Activated CD4-positive, CD25-positive, alpha-beta regulatory T cell (primary cell): ENCODE results near the gene TVP23C.

Experiments
- DNase-seq, 4 experiments: peaks; one replicate each; lab custom pipeline; 2025; lab: John Stamatoyannopoulos, UW

TVP23C gene

GRCh38 chr17:15465045-15465701 is 98.1 kb downstream of the TVP23C start:
- DNase-seq: no peak

DNA sequence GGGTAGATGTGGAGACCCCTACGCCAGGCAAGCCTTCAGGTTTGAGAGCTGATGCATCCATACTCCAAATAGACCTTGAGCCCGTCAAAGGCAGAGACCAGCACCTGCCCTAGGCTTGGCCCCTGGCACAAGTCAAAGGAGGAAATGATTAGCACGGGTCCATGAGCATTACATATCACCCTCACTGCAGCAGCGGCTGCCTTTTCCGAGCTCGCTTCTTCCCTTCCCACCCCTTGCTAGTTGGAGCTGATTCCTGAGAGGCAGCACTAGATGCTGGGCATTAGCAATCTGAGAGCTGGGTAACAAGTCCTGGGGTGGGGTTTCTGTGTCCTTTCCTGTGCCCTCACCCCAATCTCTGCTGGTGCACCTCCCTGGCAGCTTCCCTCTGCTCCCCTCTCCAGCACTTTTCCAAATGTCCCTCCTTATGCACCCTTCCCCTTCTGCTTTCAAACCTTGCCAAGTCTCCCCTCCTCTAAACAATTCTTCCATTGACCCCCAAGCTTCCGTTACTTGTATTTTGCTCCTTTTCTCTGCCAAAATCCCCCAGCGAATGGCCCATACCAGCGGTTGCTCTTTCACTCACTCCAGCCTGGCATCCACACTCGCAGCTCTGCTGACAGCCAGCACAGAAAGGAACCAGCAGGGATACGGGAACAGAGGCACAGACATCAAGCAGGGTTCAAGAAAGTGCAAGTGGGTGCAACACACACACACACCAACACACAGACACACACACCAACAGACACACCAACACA is 98.9 kb downstream of the TVP23C start:
- DNase-seq: no peak

DNA sequence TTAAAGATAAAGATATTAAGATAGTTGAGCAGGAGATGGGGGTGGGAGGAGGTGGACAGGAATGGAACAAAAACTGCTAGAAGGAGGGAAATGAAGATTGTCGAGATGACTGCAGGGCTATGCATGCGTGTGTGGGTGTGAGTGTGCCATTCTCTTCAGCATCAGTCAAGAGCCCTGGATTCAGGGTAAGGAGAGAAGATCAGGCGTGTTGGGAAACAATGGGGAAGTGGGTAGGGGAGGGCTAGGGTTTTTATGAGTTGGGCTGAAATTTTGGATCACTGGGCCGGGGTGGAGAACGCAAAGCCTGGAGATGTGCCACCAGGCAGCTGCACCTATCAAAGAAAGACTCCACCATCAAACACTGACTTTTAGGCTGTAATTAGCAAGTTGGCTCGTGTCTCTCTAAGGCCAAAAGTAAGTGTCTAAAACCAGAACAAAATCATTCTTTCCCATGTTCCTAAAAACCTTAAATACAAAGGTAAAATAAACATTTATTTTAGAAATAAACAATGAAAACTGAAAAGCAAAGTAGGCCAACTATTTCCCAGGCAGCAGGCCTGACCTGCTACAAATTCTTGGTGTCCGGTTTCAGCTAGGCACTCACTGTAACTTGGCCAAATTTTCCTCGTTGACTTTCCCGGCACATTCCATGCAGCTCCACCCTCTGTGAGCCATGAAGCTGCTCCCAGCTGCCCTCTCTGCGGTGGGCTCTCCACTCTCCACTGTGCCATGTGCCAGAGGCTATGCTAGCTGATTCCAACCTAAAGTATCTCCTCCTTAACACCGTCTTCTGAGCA is 100.1 kb downstream of the TVP23C start:
- DNase-seq: no peak

DNA sequence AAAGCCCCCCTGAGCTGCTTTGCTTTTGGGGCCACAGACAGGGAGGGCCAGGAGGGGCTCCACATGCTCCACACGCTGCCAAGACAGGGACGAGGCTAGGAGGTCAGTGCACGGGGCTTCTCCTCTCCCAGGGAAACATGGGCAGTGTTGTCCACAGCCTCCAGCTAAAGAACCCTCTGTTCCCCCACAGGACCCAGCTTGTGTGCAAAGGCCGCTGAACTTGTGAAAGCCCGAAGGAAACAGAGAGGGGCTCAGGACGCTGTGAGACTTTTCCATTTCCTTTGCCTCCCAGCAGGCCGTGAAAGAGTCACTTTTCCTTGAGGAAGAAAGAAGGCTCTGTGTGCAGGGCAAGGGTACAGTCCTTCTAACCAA is 105.6 kb downstream of the TVP23C start:
- DNase-seq: no peak

- DNase-seq: no peak
Measured at GRCh38 chr17:15456972-15457722, 106.1 kb downstream of the TVP23C start.

- no peak for DNase-seq
Measured at GRCh38 chr17:15456496-15456895, 106.8 kb downstream of the TVP23C start.

- DNase-seq: no peak
Measured at GRCh38 chr17:15454346-15454745, 108.9 kb downstream of the TVP23C start.

- DNase-seq: no peak
Measured at GRCh38 chr17:15453782-15454181, 109.5 kb downstream of the TVP23C start.

- no peak for DNase-seq
Measured at GRCh38 chr17:15453246-15453645, 110.0 kb downstream of the TVP23C start.

DNA sequence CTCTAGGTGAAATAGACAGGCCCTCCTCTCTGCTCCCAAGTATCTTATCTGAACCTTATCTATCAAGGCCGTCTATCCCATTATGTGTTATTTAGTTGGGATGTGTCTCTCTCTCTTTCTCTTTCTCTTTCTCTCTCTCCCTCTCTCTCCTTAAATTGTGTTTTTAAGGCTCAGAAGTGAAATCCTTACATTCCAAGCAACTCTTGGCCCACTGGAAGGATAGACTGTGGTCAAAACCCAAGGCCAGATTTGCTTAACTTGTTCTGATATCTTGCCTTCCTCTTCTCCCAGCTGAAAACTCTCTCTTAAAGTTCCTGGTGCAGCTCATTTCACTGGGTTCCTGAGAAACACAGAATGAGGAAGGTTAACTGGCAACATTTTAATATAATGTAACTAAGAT is 110.5 kb downstream of the TVP23C start:
- DNase-seq: no peak
